Sigmoid colon (tissue), 4 donors: ENCODE results near the gene SAP30BP.

ENCODE experiments used
- CTCF ChIP-seq, 4 experiments: fragments of 450-650 bp in 3 of 4; fragments of 200-600 bp in 1 of 4; IDR thresholded peaks; one replicate each; pipeline ENCODE4 v1.5.1; 2016 to 2019; ENCODE audit warnings: antibody characterized with exemption in 4 of 4, mild to moderate bottlenecking in 3 of 4, moderate library complexity in 2 of 4
- POLR2A ChIP-seq, 2 donors: fragments of 450-650 bp; IDR thresholded peaks; one replicate each; pipeline ENCODE4 v1.6.1; 2016; ENCODE audit warnings: antibody characterized with exemption in 2 of 2, mild to moderate bottlenecking in 2 of 2, moderate library complexity in 2 of 2
- POLR2AphosphoS5 ChIP-seq, 4 donors: sonication (generic); formaldehyde crosslinking; IDR thresholded peaks; one replicate each; pipeline ENCODE4 v1.6.1; 2017; ENCODE audit warnings: antibody characterized with exemption in 4 of 4

- TF ChIP-seq POLR2A (IDR thresholded peaks at IDR 0.05) (no peak), CTCF (IDR thresholded peaks at IDR 0.05) (no peak), POLR2AphosphoS5 (IDR thresholded peaks at IDR 0.05) (no peak)
Observed at GRCh38 chr17:75756451-75757085, 89.4 kb downstream of the SAP30BP start.
